Liver (tissue), 9 donors: Measurements from ENCODE around the gene AKT2. TPM values are rescaled to one million over a fixed set of nuclear protein-coding genes. Genes with fewer than 3 reads are reported as not detected.

ENCODE experiments used
- DNase-seq: peaks from one replicate; pipeline ENCODE4 v3.0.0-alpha.2; 2017; ENCODE audit warnings: low spot score
- H3K27ac ChIP-seq, 2 donors: one replicate each; pipeline ENCODE4 v1.7.0; 2013; ENCODE audit warnings: inconsistent platforms in 2 of 2, low read length in 2 of 2, control low read depth in 1 of 2, low read depth in 1 of 2, mild to moderate bottlenecking in 1 of 2
- H3K27me3 ChIP-seq, 4 donors: one replicate each; pipeline versions ENCODE4 v1.6.1 to v1.7.0; 2013; ENCODE audit warnings: low read length in 3 of 4, inconsistent platforms in 1 of 4, mild to moderate bottlenecking in 1 of 4, moderate library complexity in 1 of 4; ENCODE audit not compliant: control insufficient read depth in 4 of 4, insufficient read depth in 4 of 4
- H3K36me3 ChIP-seq, 4 donors: one replicate each; pipeline versions ENCODE4 v1.6.1 to v1.7.0; 2013; ENCODE audit warnings: low read length in 3 of 4, mild to moderate bottlenecking in 3 of 4, low read depth in 1 of 4, moderate library complexity in 1 of 4; ENCODE audit not compliant: control insufficient read depth in 4 of 4, insufficient read depth in 3 of 4
- H3K4me1 ChIP-seq, 4 donors: one replicate each; pipeline versions ENCODE4 v1.6.1 to v1.7.0; 2013; ENCODE audit warnings: low read length in 3 of 4, mild to moderate bottlenecking in 3 of 4, moderate library complexity in 1 of 4; ENCODE audit not compliant: control insufficient read depth in 4 of 4, insufficient read depth in 4 of 4
- H3K4me3 ChIP-seq, 3 donors: one replicate each; pipeline versions ENCODE4 v1.6.1 to v1.7.0; 2013; ENCODE audit warnings: low read length in 3 of 3, control low read depth in 1 of 3, low read depth in 1 of 3, mild to moderate bottlenecking in 1 of 3
- H3K9ac ChIP-seq, 2 donors: one replicate each; pipeline ENCODE4 v1.7.0; 2013; ENCODE audit warnings: low read length in 2 of 2, mild to moderate bottlenecking in 2 of 2, moderate library complexity in 2 of 2, control low read depth in 1 of 2, low read depth in 1 of 2
- H3K9me3 ChIP-seq, 4 donors: one replicate each; pipeline versions ENCODE4 v1.6.1 to v1.7.0; 2013; ENCODE audit warnings: low read length in 3 of 4; ENCODE audit not compliant: control insufficient read depth in 4 of 4
- CTCF ChIP-seq: fragments of 150-350 bp; IDR thresholded peaks from 2 replicates; pipeline ENCODE4 v1.5.1; 2017; ENCODE audit warnings: improper control_type of control experiment, low read depth, low read length; ENCODE audit not compliant: missing input control
- EGR1 ChIP-seq, 2 donors: IDR thresholded peaks; 2 replicates each; pipeline ENCODE4 v1.6.1; 2016 to 2018; ENCODE audit warnings: antibody characterized with exemption in 2 of 2, low read depth in 2 of 2
- FOXA1 ChIP-seq: IDR thresholded peaks from 2 replicates; pipeline ENCODE4 v1.6.1; 2016; ENCODE audit warnings: antibody characterized with exemption
- FOXA2 ChIP-seq: IDR thresholded peaks from 2 replicates; pipeline ENCODE4 v1.6.1; 2016; ENCODE audit warnings: antibody characterized with exemption
- GABPA ChIP-seq, 2 donors: IDR thresholded peaks in 1 of 2; conservative IDR thresholded peaks in 1 of 2; 2 replicates each; pipeline ENCODE4 v1.6.1; 2016; ENCODE audit warnings: antibody characterized with exemption in 2 of 2, mild to moderate bottlenecking in 1 of 2, moderate library complexity in 1 of 2
- HNF4A ChIP-seq, 2 donors: conservative IDR thresholded peaks; 2 replicates each; pipeline ENCODE4 v1.6.1; 2016; ENCODE audit warnings: antibody characterized with exemption in 2 of 2, mild to moderate bottlenecking in 2 of 2
- JUND ChIP-seq, 2 donors: IDR thresholded peaks; 2 replicates each; pipeline ENCODE4 v1.6.1; 2016; ENCODE audit warnings: antibody characterized with exemption in 2 of 2
- NR2F2 ChIP-seq: IDR thresholded peaks from 2 replicates; pipeline ENCODE4 v1.6.1; 2016; ENCODE audit warnings: antibody characterized with exemption
- RAD21 ChIP-seq, 2 donors: IDR thresholded peaks; 2 replicates each; pipeline ENCODE4 v1.6.1; 2016; ENCODE audit warnings: antibody characterized with exemption in 2 of 2, mild to moderate bottlenecking in 2 of 2
- TAF1 ChIP-seq: conservative IDR thresholded peaks from 2 replicates; pipeline ENCODE4 v1.6.1; 2016; ENCODE audit warnings: antibody characterized with exemption, mild to moderate bottlenecking
- YY1 ChIP-seq: IDR thresholded peaks from 2 replicates; pipeline ENCODE4 v1.6.1; 2016; ENCODE audit warnings: antibody characterized with exemption, mild to moderate bottlenecking
- WGBS: extraction: QIAGEN DNeasy Blood & Tissue Kit; methylation state at CpG from one replicate; pipeline ENCODE4 v1.1.7; 2013; 5-methylcytosine and 5-hydroxymethylcytosine counted together
- polyA plus RNA-seq, 2 donors: library from polyadenylated mRNA; stranded (reverse) in 1 of 2; unstranded in 1 of 2; fragments of 200-250 nt in 1 of 2; fragments of >200 nt in 1 of 2; fragmentation: Nextera tagmentation in 1 of 2; extraction: Ambion mirVana in 1 of 2; gene quantifications; one replicate each; pipeline versions ENCODE4 v1.2.1 to v1.2.3, GENCODE V29; 2013 to 2015
- total RNA-seq, 2 donors: library from RNA; depleted of rRNA; stranded (reverse); fragments of >200 nt; gene quantifications; one replicate each; pipeline ENCODE4 v1.2.3, GENCODE V29; 2014
- TF ChIP-seq, protein P1 (sequence below): IDR thresholded peaks from 2 replicates; pipeline ENCODE4 v1.6.1; 2016; ENCODE audit warnings: antibody characterized with exemption, mild to moderate bottlenecking
- TF ChIP-seq, protein P2 (sequence below): IDR thresholded peaks from 2 replicates; pipeline ENCODE4 v1.6.1; 2016; ENCODE audit warnings: antibody characterized with exemption
- TF ChIP-seq, protein P3 (sequence below): IDR thresholded peaks from 2 replicates; pipeline ENCODE4 v1.6.1; 2016; ENCODE audit warnings: antibody characterized with exemption
- TF ChIP-seq, protein P4 (sequence below): IDR thresholded peaks from 2 replicates; pipeline ENCODE4 v1.6.1; 2016; ENCODE audit warnings: antibody characterized with exemption
- donor health status: healthy.
- donor health status: healthy.
- donor health status: healthy.
- donor health status: healthy.
- donor health status: healthy.

The AKT2 gene
- total and polyA plus RNA-seq, 4 donors = 23.2 to 110 (median 60.4) TPM

- no peaks in the 10 kb centered on the region for H3K9me3 ChIP-seq
- no peak for DNase-seq
- no peaks in the 10 kb centered on the region for H3K27me3 ChIP-seq
- WGBS = 3% methylated on average over 4 of the region's 4 CpGs
- no peaks in the 10 kb centered on the region for H3K36me3 ChIP-seq
- peak overlapping the region; percentile 54 to 89 (median 87) for H3K4me3 ChIP-seq
- TF ChIP-seq YY1 = no peak
- TF ChIP-seq RAD21 (IDR thresholded peaks at IDR 0.05) = no peak
- no peak for TF ChIP-seq CTCF
- TF ChIP-seq, protein P1, sequence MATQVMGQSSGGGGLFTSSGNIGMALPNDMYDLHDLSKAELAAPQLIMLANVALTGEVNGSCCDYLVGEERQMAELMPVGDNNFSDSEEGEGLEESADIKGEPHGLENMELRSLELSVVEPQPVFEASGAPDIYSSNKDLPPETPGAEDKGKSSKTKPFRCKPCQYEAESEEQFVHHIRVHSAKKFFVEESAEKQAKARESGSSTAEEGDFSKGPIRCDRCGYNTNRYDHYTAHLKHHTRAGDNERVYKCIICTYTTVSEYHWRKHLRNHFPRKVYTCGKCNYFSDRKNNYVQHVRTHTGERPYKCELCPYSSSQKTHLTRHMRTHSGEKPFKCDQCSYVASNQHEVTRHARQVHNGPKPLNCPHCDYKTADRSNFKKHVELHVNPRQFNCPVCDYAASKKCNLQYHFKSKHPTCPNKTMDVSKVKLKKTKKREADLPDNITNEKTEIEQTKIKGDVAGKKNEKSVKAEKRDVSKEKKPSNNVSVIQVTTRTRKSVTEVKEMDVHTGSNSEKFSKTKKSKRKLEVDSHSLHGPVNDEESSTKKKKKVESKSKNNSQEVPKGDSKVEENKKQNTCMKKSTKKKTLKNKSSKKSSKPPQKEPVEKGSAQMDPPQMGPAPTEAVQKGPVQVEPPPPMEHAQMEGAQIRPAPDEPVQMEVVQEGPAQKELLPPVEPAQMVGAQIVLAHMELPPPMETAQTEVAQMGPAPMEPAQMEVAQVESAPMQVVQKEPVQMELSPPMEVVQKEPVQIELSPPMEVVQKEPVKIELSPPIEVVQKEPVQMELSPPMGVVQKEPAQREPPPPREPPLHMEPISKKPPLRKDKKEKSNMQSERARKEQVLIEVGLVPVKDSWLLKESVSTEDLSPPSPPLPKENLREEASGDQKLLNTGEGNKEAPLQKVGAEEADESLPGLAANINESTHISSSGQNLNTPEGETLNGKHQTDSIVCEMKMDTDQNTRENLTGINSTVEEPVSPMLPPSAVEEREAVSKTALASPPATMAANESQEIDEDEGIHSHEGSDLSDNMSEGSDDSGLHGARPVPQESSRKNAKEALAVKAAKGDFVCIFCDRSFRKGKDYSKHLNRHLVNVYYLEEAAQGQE = no peak
- no peak for TF ChIP-seq HNF4A (conservative IDR thresholded peaks at IDR 0.05)
- TF ChIP-seq, protein P2, sequence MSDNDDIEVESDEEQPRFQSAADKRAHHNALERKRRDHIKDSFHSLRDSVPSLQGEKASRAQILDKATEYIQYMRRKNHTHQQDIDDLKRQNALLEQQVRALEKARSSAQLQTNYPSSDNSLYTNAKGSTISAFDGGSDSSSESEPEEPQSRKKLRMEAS = no peak
- TF ChIP-seq FOXA1 = no peak
- H3K27ac ChIP-seq = peak overlapping the region; percentile 92 to 93
- peaks cover 21 to 56% (median 47%) of the 10 kb centered on the region in 4 donors for H3K4me1 ChIP-seq
- peak overlapping the region; percentile 63 to 96 for H3K9ac ChIP-seq
Observed at GRCh38 chr19:40284251-40284500, 969 bp downstream of the AKT2 start.

GRCh38 chr19:40283414-40284250 lies 1.5 kb downstream of the AKT2 start:
- H3K4me1 ChIP-seq = peaks cover 26 to 61% (median 52%) of the 10 kb centered on the region in 4 donors
- peak; percentile 60 for DNase-seq
- no peaks in the 10 kb centered on the region for H3K36me3 ChIP-seq
- peak overlapping the region; percentile 63 to 96 for H3K9ac ChIP-seq
- no peaks in the 10 kb centered on the region for H3K27me3 ChIP-seq
- no peaks in the 10 kb centered on the region for H3K9me3 ChIP-seq
- H3K4me3 ChIP-seq = peak overlapping the region; percentile 54 to 89 (median 87)
- H3K27ac ChIP-seq = peak overlapping the region; percentile 92 to 93
- 19% methylated on average over 12 of the region's 12 CpGs for WGBS
- TF ChIP-seq GABPA (IDR thresholded peaks at IDR 0.05 in 1 of 2, conservative IDR thresholded peaks at IDR 0.05 in 1 of 2) = peak in 1 of 2 donors; percentile 76
- no peak for TF ChIP-seq CTCF
- TF ChIP-seq, protein P3, sequence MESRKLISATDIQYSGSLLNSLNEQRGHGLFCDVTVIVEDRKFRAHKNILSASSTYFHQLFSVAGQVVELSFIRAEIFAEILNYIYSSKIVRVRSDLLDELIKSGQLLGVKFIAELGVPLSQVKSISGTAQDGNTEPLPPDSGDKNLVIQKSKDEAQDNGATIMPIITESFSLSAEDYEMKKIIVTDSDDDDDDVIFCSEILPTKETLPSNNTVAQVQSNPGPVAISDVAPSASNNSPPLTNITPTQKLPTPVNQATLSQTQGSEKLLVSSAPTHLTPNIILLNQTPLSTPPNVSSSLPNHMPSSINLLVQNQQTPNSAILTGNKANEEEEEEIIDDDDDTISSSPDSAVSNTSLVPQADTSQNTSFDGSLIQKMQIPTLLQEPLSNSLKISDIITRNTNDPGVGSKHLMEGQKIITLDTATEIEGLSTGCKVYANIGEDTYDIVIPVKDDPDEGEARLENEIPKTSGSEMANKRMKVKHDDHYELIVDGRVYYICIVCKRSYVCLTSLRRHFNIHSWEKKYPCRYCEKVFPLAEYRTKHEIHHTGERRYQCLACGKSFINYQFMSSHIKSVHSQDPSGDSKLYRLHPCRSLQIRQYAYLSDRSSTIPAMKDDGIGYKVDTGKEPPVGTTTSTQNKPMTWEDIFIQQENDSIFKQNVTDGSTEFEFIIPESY = peak; percentile 83
- TF ChIP-seq, protein P2 = peak; percentile 92
- peak; percentile 50 to 60 for TF ChIP-seq RAD21 (IDR thresholded peaks at IDR 0.05)
- peak in 1 of 2 donors; percentile 79 for TF ChIP-seq EGR1 (IDR thresholded peaks at IDR 0.05; ENCODE audit: low read depth in 2 of 2)
- peak; percentile 23 for TF ChIP-seq FOXA2
- TF ChIP-seq HNF4A (conservative IDR thresholded peaks at IDR 0.05) = peak; percentile 100
- TF ChIP-seq NR2F2 = peak; percentile 96
- peak; percentile 82 for TF ChIP-seq YY1
- TF ChIP-seq, protein P1 = peak; percentile 85
- no peak for TF ChIP-seq TAF1
- TF ChIP-seq JUND (IDR thresholded peaks at IDR 0.05) = peak in 1 of 2 donors; percentile 82
- TF ChIP-seq, protein P4, sequence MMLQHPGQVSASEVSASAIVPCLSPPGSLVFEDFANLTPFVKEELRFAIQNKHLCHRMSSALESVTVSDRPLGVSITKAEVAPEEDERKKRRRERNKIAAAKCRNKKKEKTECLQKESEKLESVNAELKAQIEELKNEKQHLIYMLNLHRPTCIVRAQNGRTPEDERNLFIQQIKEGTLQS = peak; percentile 58
